ENCODE data around the gene DGKG. TPM values are rescaled to one million over a fixed set of nuclear protein-coding genes. Genes with fewer than 3 reads are reported as not detected.

Gene DGKG
- total and polyA plus RNA-seq, 8 donors = 0.12 to 26.3 (median 2.7) TPM

GRCh38 chr3:186308549-186308948 is 53.5 kb downstream of the DGKG start:
- H3K4me3 ChIP-seq = no peak overlapping the region
- H3K27ac ChIP-seq = no peak overlapping the region
- intact Hi-C loops (cut with DNase I; ENCODE audit: low total_unique reads) = no loop called here
- no peaks in the 10 kb centered on the region for H3K4me1 ChIP-seq
- 90 to 100% (median 96%) methylated on average over 1 of the region's 1 CpG for WGBS, 5 donors
- H3K27me3 ChIP-seq = peaks cover 0 to 8% (median 6%) of the 10 kb centered on the region in 3 donors
- TF ChIP-seq EP300 (IDR thresholded peaks at IDR 0.05) (no peak), POLR2AphosphoS5 (IDR thresholded peaks at IDR 0.05) (no peak), CTCF (IDR thresholded peaks at IDR 0.05) (no peak), POLR2A (IDR thresholded peaks at IDR 0.05) (no peak)
- no peak for DNase-seq
- peaks cover 0 to 10% (median 4%) of the 10 kb centered on the region in 4 donors for H3K36me3 ChIP-seq
- no peaks in the 10 kb centered on the region for H3K9me3 ChIP-seq

GRCh38 chr3:186307594-186308221 is 54.3 kb downstream of the DGKG start:
- DNase-seq = peak in 1 of 2 donors; percentile 79
- no peaks in the 10 kb centered on the region for H3K9me3 ChIP-seq
- intact Hi-C loops (cut with DNase I; ENCODE audit: low total_unique reads) = no loop called here
- H3K27ac ChIP-seq = no peak overlapping the region
- peaks cover 0 to 18% (median 4%) of the 10 kb centered on the region in 4 donors for H3K36me3 ChIP-seq
- H3K4me3 ChIP-seq = no peak overlapping the region
- peaks cover 0 to 15% (median 6%) of the 10 kb centered on the region in 3 donors for H3K27me3 ChIP-seq
- no peaks in the 10 kb centered on the region for H3K4me1 ChIP-seq
- WGBS, 5 donors = 51 to 68% (median 62%) methylated on average over 3 of the region's 3 CpGs
- TF ChIP-seq POLR2AphosphoS5 (IDR thresholded peaks at IDR 0.05) (no peak), EP300 (IDR thresholded peaks at IDR 0.05) (no peak), POLR2A (IDR thresholded peaks at IDR 0.05) (no peak), CTCF (IDR thresholded peaks at IDR 0.05) (no peak)

- no peak overlapping the region for H3K27ac ChIP-seq
- TF ChIP-seq POLR2AphosphoS5 (IDR thresholded peaks at IDR 0.05) = no peak
- TF ChIP-seq EP300 (IDR thresholded peaks at IDR 0.05) = no peak
- TF ChIP-seq POLR2A (IDR thresholded peaks at IDR 0.05) = no peak
- TF ChIP-seq CTCF (IDR thresholded peaks at IDR 0.05) = no peak
- no peak for DNase-seq
- intact Hi-C loops (cut with DNase I; ENCODE audit: low total_unique reads) = no loop called here
- H3K9me3 ChIP-seq = no peaks in the 10 kb centered on the region
- H3K27me3 ChIP-seq = peaks cover 0 to 16% (median 6%) of the 10 kb centered on the region in 3 donors
- no peaks in the 10 kb centered on the region for H3K4me1 ChIP-seq
- WGBS, 5 donors = 73 to 81% (median 77%) methylated on average over 2 of the region's 2 CpGs
- H3K4me3 ChIP-seq = no peak overlapping the region
- peaks cover 0 to 18% (median 4%) of the 10 kb centered on the region in 4 donors for H3K36me3 ChIP-seq
Observed at GRCh38 chr3:186305286-186305685, 56.7 kb downstream of the DGKG start.

- TF ChIP-seq POLR2A (IDR thresholded peaks at IDR 0.05) (no peak), EP300 (IDR thresholded peaks at IDR 0.05) (no peak), CTCF (IDR thresholded peaks at IDR 0.05) (no peak), POLR2AphosphoS5 (IDR thresholded peaks at IDR 0.05) (no peak)
- intact Hi-C loops (cut with DNase I; ENCODE audit: low total_unique reads) = no loop called here
- H3K4me3 ChIP-seq = no peak overlapping the region
- peaks cover 0 to 3% (median 0%) of the 10 kb centered on the region in 4 donors for H3K4me1 ChIP-seq
- no peaks in the 10 kb centered on the region for H3K9me3 ChIP-seq
- peaks cover 0 to 18% (median 4%) of the 10 kb centered on the region in 4 donors for H3K36me3 ChIP-seq
- 22 to 47% (median 28%) methylated on average over 6 to 11 of the region's 11 CpGs for WGBS, 5 donors
- no peak for DNase-seq
- peaks cover 0 to 16% (median 6%) of the 10 kb centered on the region in 3 donors for H3K27me3 ChIP-seq
- H3K27ac ChIP-seq = no peak overlapping the region
Observed at GRCh38 chr3:186303965-186304364, 58.1 kb downstream of the DGKG start.
